Nucleus accumbens (tissue), 56 donors: ENCODE results near the gene ZNF428.
"Not testable (repeated sequence)": the region's sequence is repeated elsewhere in the genome, so short reads cannot be mapped to it uniquely, and the experiment has no call there.

Experiments used
- DNase-seq, 56 donors: peaks; one replicate each; lab custom pipeline; 2025; lab: John Stamatoyannopoulos, UW

The ZNF428 gene

GRCh38 chr19:43619262-43620060 lies at the start of gene ZNF428:
Gene ZNF428, minus strand, starts transcription at chr19:43619629. Its CDS starts 5,325 bp downstream, at chr19:43614304.
- DNase-seq = peak in 55 of 56 donors; percentile 77 to 97 (median 91)

DNA sequence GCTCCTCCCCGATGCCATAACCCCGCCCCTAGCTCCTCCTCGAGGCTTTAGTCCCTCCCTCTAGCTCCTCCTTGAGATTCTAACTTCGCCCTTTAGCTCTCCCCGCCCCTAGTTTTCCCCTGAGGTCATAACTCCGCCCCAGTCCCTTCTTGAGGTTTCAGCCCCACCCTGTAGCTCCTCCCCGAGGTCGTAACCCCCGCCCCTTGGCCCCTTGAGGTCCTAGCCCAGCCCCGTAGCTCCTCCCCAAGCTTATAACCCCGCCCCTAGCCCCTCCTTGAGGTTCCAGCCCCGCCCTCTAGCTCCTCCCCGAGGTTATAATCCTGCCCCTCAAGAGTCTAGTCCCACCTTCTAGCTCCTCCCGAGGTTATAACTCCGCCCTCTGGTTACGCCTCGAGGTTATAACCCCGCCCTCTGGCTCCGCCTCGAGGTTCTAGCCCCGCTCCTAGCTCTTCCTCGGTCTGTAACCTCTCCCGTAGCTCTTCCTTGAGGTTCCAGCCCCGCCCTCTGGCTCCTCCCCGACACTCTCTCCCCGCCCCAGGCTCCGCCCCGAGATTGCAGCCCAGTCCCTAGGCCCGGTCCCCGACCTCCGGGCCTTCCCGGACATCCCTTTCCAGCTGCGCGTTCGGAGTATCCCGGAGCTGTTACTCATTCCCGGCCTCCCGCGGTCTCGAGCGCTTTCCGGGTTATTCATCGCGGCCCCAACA lies 49.1 kb upstream of the ZNF428 start:
- peak; percentile 84 to 100 (median 97) for DNase-seq

DNA sequence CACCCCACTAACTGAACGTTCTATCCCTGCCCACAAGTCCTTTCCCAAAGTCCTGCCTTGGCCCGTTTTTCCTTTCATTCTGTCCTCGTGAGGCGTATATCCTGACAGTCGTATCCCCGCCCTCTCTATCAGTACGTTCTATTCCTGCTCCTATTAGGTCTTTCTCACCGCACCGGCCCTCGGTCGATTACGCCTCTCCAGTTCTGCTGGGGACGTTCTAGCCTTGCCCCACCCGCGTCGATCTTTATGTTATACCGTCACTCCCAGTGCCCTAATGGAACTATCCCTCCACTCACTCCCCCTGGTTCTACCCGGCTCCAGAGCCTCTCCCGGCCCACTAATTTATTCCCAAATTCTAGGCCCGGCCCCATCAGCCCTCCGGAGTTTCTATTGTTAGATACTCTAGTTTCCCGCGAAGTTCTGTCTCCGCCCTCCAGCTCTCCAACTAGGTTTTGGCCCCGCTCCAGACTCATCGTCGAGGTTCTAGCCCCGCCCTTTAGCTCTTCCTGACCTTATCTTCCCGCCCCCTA lies 48.5 kb upstream of the ZNF428 start:
- DNase-seq = peak in 2 of 56 donors; percentile 84 to 98

GRCh38 chr19:43667126-43667875 lies 47.9 kb upstream of the ZNF428 start:
- DNase-seq = no peak

DNA sequence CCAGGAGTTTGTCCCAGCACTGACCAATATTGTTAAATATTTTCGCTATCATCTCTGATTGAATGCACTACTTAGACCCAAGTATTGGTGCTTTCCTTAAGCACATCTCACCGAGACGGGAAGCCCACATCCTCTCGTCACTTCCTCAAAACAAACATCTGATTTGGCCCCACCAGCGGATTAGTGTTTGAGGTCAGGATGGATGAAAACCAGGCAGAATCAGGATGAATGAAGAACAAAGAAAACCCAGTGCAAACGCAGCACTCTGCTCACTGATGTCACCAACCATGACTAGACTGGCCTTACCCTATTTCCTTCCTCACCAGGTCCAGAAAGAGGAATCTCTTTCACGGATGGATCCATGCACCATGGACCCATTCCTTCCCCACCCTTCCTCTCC lies 44.6 kb upstream of the ZNF428 start:
- peak in 2 of 56 donors; percentile 9 to 20 for DNase-seq

DNA sequence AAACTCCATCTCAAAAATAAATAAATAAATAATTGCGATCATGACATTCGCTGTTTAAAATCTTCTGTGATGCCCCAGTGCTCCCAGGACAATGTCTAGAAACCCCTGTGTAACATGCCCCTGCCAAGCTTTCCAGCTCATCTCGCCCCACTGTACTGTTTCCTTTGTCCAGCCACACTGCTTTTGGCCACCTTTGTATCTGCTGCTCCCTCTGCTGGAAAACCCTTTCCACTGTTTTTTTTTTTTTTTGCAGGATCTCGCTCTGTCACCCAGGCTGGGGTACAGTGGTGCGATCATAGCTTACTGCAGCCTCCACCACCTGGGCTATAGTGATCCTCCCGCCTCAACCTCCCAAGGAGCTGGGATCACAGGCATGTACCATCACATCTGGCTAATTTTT lies 43.1 kb upstream of the ZNF428 start:
- no peak for DNase-seq

- DNase-seq = peak in 3 of 56 donors; percentile 16 to 40 (median 26)
Observed at GRCh38 chr19:43660971-43661360, 41.5 kb upstream of the ZNF428 start.

DNA sequence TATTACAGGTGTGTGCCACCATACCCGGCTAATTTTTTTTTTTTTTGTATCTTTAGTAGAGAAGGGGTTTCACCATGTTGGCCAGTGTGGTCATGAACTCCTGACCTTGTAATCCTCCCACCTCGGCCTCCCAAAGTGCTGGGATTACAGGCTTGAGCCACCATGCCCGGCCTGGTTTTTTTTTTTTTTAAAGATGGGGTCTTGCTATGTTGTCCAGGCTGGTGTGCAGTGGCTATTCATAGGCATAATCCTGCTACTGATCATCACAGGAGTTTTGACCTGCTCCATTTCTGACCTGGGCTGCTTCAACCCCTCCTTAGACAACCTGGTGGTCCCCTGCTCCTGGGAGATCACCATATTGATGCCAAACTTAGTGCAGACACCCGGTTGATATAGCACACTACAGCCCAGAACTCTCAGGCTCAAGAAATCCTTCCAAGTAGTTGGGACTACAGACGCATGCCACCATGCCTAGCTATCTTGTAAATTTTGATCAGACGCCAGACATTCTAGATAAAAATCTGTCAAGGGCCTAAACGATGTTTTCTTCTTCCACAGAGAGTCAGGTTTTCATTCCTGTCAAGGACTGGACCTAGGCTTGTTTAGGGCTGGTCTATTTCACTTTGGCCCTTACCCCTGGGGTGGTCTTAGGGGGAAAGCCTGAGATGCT lies 41.0 kb upstream of the ZNF428 start:
- peak in 1 of 56 donors; percentile 2 for DNase-seq

GRCh38 chr19:43658494-43658893 lies 39.1 kb upstream of the ZNF428 start:
- peak in 12 of 56 donors; percentile 6 to 51 (median 29) for DNase-seq

GRCh38 chr19:43658001-43658400 lies 38.6 kb upstream of the ZNF428 start:
- DNase-seq = no peak

- no peak for DNase-seq
Observed at GRCh38 chr19:43656436-43656835, 37.0 kb upstream of the ZNF428 start.

GRCh38 chr19:43652546-43652874 lies 33.1 kb upstream of the ZNF428 start:
- DNase-seq = no peak

GRCh38 chr19:43651758-43652545 lies 32.5 kb upstream of the ZNF428 start:
- peak in 48 of 56 donors; percentile 5 to 81 (median 47) for DNase-seq

DNA sequence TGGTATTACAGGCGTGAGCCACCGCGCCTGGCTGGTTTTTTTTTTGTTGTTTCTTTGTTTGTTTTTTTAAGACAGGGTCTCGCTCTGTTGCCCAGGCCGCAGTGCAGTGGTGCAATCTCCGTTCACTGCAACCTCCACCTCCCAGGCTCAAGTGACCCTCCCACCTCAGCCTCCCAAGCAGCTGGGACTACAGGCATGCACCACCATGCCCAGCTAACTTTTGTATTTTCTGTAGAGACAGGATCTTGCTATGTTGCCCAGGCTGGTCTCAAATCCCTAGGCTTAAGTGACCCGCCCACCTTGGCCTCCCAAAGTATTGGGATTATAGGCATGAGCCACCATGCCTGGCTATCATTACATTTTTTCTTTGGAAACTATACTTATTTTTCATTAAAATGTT lies 30.8 kb upstream of the ZNF428 start:
- DNase-seq = not testable (repeated sequence)

- no peak for DNase-seq
Observed at GRCh38 chr19:43649514-43649913, 30.1 kb upstream of the ZNF428 start.

DNA sequence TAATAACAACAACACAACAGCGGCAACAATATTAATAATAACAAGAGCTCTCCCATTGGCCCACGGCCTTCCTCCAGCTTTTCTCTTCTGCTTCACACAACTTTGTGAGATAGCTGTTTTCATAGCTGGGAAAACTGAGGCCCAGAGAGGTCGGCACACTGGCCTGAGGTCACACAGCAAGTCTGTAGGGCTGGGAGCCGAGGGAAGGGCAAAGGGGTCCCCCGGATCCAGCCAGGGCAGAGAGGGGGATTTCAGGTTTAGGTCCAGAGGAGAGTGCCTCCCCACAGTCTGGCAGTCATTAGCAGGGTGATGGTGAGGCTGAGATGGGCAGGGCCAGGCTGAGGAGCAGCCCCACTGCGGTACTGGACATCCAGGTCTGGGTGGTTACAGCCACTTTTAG lies 29.2 kb upstream of the ZNF428 start:
- DNase-seq = no peak

- no peak for DNase-seq
Observed at GRCh38 chr19:43644181-43644580, 24.8 kb upstream of the ZNF428 start.

DNA sequence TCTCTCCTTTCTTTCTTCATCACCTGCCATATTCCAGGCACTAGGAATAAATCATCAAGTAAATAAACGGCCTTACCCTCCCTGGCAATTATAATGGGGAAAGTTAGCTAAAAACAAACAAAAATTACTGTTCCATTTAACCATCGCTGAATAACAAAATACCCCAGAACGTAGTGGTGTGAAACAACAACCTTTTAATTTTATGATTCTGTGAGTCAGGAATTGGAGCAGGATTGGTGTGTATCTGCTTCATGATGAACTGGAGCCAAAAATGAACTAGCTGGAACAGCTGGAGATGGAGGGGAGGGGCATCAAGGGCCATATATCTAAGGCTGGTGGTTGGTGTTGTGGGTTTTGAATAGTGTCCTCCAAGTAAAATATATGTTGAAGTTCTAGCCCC lies 23.9 kb upstream of the ZNF428 start:
- DNase-seq = no peak

DNA sequence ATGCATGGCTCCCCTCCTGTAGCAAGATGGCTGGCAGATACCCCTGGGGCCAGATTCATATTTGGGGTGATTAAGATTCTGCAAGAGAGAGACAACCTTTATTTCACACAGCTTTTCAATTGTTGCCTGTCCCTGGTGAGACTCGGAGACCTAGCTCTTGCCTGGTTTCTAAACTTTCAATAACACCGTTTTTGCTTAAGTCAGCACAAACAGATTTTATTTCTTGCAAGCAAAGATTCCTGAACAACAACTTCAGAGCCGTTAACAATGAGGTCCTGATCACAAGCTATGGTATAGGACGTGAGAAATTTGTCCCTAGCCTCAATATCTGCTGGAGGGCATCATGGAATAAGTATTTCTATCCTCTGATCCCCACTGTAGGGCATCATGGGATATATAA lies 23.1 kb upstream of the ZNF428 start:
- DNase-seq = no peak

- no peak for DNase-seq
Observed at GRCh38 chr19:43641333-43641732, 21.9 kb upstream of the ZNF428 start.
